ENCODE measurements around the gene B2M. TPM values are rescaled to one million over a fixed set of nuclear protein-coding genes. Genes with fewer than 3 reads are reported as not detected.
"Not testable (repeated sequence)": the region's sequence is repeated elsewhere in the genome, so short reads cannot be mapped to it uniquely, and the experiment has no call there.

B2M gene
- total RNA-seq, 1 donor from 2014 or later: 237 TPM

DNA sequence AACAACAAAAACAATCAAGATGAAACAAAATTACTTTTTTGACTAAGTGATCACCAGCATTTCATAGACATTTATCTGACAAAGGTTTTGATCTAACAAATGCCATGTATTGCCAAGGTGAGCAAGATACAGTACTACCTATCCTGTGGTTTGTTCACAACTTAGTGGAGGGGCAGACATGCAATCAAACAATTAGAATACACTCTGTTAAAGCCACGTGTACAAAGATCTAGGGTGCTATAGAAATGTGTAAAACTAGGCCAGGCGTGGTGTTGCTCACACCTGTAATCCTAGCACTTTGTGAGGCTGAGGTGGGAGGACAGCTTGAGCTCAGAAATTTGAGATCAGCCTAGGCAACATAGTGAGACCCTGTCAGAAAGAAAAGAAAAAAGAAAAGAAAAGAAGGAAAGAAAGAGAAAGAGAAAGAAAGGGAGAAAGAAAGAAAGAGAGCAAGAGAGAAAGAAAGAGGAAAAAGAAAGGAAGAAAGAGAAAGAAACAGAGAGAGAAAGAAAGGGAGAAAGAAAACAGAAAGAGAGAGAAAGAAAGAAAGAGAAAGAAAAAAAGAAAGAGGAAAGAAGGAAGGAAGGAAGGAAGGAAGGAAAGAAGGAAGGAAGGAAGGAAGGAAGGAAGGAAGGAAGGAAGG is 23.6 kb downstream of the B2M start:
- H3K27me3 Mint-ChIP-seq (ENCODE audit: low read depth): no peaks in the 10 kb centered on the region
- no peak for TF ChIP-seq CTCF (IDR thresholded peaks at IDR 0.05; ENCODE audit: unreplicated experiment)
- peaks cover 4% of the 10 kb centered on the region for H3K4me1 Mint-ChIP-seq
- H3K9me3 Mint-ChIP-seq: no peaks in the 10 kb centered on the region
- no peak for DNase-seq (ENCODE audit: low spot score in 2 of 2, unreplicated experiment in 2 of 2)
- peak overlapping the region; percentile 75 for H3K27ac Mint-ChIP-seq
- H3K36me3 Mint-ChIP-seq: peaks cover 5% of the 10 kb centered on the region
- no peak overlapping the region for H3K4me3 Mint-ChIP-seq

- Mint-ChIP-seq H3K4me1 (no peaks in the 10 kb centered on the region), H3K4me3 (no peak overlapping the region), H3K9me3 (no peaks in the 10 kb centered on the region), H3K36me3 (peaks cover 5% of the 10 kb centered on the region), H3K27ac (peak overlapping the region; percentile 63), H3K27me3 (ENCODE audit: low read depth) (no peaks in the 10 kb centered on the region)
- no peak for DNase-seq (ENCODE audit: low spot score in 2 of 2, unreplicated experiment in 2 of 2)
- no peak for TF ChIP-seq CTCF (IDR thresholded peaks at IDR 0.05; ENCODE audit: unreplicated experiment)
Observed at GRCh38 chr15:44735482-44736180, 24.3 kb downstream of the B2M start.

DNA sequence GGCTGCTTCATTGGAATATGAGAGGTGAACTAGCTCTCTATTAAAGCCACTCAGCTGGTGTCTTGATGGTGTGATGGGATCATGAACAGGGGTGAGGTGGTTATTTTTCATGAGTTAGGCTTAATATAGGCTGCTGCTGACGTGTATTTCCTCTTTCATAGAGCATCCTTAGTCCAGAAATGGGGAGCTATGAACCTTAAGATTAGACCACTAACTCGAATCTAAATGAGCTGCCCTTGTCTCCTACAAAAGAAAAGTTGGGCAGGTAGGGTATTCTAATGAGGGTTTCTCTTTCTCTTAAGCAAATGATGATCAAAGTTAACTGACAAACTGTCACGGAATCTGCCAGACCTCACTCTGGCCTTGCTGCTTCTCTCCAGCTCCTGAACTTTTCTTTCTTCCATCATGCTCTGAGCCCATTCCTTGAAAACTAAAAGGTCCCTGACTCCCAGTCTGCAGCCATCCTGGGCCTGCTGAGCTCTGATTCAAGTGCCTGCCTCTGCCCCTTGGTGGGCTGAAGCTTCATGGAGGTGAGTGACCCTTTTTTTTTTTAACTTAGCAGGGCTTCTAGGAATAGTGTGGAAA is 25.0 kb downstream of the B2M start, which contains the start of gene TRIM69:
Gene TRIM69, plus strand, starts transcription at position 348 of the 585 bp plus-strand sequence. Its CDS starts 177 bp downstream, at position 525.
- TF ChIP-seq CTCF (IDR thresholded peaks at IDR 0.05; ENCODE audit: unreplicated experiment): no peak
- Mint-ChIP-seq H3K4me3 (no peak within 1 kb of the TSS), H3K9me3 (no peaks in the 10 kb centered on the region), H3K36me3 (peaks cover 5% of the 10 kb centered on the region), H3K27ac (peak within 1 kb of the TSS; percentile 63), H3K4me1 (no peaks in the 10 kb centered on the region), H3K27me3 (ENCODE audit: low read depth) (no peaks in the 10 kb centered on the region)
- no peak for DNase-seq (ENCODE audit: low spot score in 2 of 2, unreplicated experiment in 2 of 2)

GRCh38 chr15:44738340-44738984 is 27.1 kb downstream of the B2M start:
- Mint-ChIP-seq H3K36me3 (peaks cover 2% of the 10 kb centered on the region), H3K27me3 (ENCODE audit: low read depth) (no peaks in the 10 kb centered on the region), H3K27ac (no peak overlapping the region), H3K4me3 (no peak overlapping the region), H3K9me3 (no peaks in the 10 kb centered on the region), H3K4me1 (no peaks in the 10 kb centered on the region)
- TF ChIP-seq CTCF (IDR thresholded peaks at IDR 0.05; ENCODE audit: unreplicated experiment): peak; percentile 49
- DNase-seq (ENCODE audit: low spot score in 2 of 2, unreplicated experiment in 2 of 2): no peak

GRCh38 chr15:44739222-44739847 is 28.0 kb downstream of the B2M start:
- not testable (repeated sequence) for H3K36me3 Mint-ChIP-seq; H3K4me3 Mint-ChIP-seq; H3K4me1 Mint-ChIP-seq; H3K27ac Mint-ChIP-seq; H3K27me3 Mint-ChIP-seq (ENCODE audit: low read depth); H3K9me3 Mint-ChIP-seq; DNase-seq (ENCODE audit: low spot score in 2 of 2, unreplicated experiment in 2 of 2)

- H3K4me3 Mint-ChIP-seq; H3K4me1 Mint-ChIP-seq; DNase-seq (ENCODE audit: low spot score in 2 of 2, unreplicated experiment in 2 of 2); H3K27me3 Mint-ChIP-seq (ENCODE audit: low read depth); H3K27ac Mint-ChIP-seq; H3K36me3 Mint-ChIP-seq: not testable (repeated sequence)
- H3K9me3 Mint-ChIP-seq: peaks cover 13% of the 10 kb centered on the region
Observed at GRCh38 chr15:44743454-44743853, 32.1 kb downstream of the B2M start.

All from mesothelial cell of epicardium (in vitro differentiated cells).